ENCODE data around the gene OTUD6A. TPM values are rescaled to one million over a fixed set of nuclear protein-coding genes. Genes with fewer than 3 reads are reported as not detected.

OTUD6A gene
- total RNA-seq, 2 experiments from 2014 or later, result not detected

- H3K36me3 Mint-ChIP-seq (ENCODE audit: low read depth), result no peaks in the 10 kb centered on the region
- H3K27ac Mint-ChIP-seq, result no peak within 1 kb of the TSS
- ChIA-PET POLR2A (no interaction called here), CTCF (no interaction called here)
- DNase-seq, result no peak
- no peaks in the 10 kb centered on the region for H3K9me3 Mint-ChIP-seq (ENCODE audit: low read depth)
- no peaks in the 10 kb centered on the region for H3K4me1 Mint-ChIP-seq
- intact Hi-C loops (cut with DNase I, micrococcal nuclease), result no loop called here
- no peak for ATAC-seq
- no peak within 1 kb of the TSS for H3K4me3 Mint-ChIP-seq
- H3K27me3 Mint-ChIP-seq, result no peaks in the 10 kb centered on the region
These were observed 12.3 kb upstream of the OTUD6A start, which contains the start of gene AWAT2 for GRCh38 chrX:70049925-70050324. TSS of gene AWAT2 (minus strand) at chrX:70049938. CDS start at chrX:70049932, 6 bp downstream.

DNA sequence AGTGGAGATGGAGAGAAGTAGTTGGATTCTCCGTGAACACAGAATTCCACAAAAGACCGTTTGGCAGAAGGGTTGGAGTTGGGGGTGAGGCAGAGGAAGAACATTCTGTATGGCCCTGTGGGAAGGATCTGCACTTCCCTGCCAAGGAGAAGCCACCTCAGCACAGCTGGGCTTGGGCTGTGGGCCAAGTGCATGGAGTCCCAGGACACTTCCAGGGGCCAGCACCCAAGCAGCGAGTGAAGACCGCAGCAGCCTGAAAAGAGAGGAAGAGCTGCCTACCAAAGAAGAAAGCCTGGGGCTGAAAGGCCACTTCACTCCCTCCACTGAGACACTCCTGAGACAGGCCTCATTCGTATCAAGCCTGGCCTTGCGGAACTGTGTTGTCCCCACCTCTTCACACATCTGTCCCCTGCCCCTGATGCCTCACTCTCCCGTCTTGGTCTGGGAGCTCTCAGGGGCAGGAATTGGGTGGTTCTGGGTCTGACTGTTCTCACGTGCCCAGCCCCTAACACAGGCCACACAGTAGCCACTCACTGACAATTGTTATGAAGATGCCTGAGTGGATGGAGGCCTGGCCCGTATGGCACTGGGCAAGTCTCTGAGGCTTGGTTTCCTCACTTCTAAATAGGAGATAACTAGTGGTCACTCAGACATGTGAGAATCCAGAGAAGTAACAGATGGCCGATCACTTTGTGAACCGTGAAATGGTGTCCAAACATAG lies 9.2 kb upstream of the OTUD6A start:
- no peak for ATAC-seq
- intact Hi-C loops (cut with DNase I, micrococcal nuclease), result no loop called here

DNA sequence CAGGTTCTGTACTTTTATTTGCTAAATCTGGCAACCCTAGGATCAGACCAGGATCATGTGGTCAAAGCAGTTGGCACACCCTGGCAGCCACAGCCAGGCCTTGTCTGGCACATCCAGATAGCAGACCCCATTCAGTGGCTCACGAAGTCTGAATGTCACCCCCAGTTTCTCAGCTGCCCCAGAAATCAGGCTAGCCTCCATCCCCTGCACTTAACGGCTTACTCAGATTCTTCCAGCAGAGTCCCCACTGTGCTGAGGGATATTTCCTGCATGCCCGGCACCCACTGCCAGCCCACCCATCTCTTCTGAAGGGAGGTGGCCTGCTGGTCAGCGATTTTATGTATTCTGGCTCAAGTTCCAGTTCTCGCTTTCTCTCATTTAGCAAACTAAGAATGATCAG lies 7.9 kb upstream of the OTUD6A start:
- H3K36me3 Mint-ChIP-seq (ENCODE audit: low read depth), result no peaks in the 10 kb centered on the region
- ChIA-PET POLR2A (no interaction called here), CTCF (no interaction called here)
- ATAC-seq, result no peak
- no peaks in the 10 kb centered on the region for H3K9me3 Mint-ChIP-seq (ENCODE audit: low read depth)
- no peak overlapping the region for H3K27ac Mint-ChIP-seq
- H3K27me3 Mint-ChIP-seq, result peaks cover 3% of the 10 kb centered on the region
- intact Hi-C loops (cut with DNase I, micrococcal nuclease), result no loop called here
- no peaks in the 10 kb centered on the region for H3K4me1 Mint-ChIP-seq
- no peak for DNase-seq
- H3K4me3 Mint-ChIP-seq, result no peak overlapping the region

More for the DNA sequence above, 9.2 kb upstream of the OTUD6A start:
- Mint-ChIP-seq H3K36me3 (ENCODE audit: low read depth) (no peaks in the 10 kb centered on the region), H3K4me1 (no peaks in the 10 kb centered on the region), H3K27me3 (peaks cover 3% of the 10 kb centered on the region), H3K27ac (no peak overlapping the region), H3K4me3 (no peak overlapping the region), H3K9me3 (ENCODE audit: low read depth) (no peaks in the 10 kb centered on the region)
- DNase-seq, result no peak
- CTCF ChIA-PET, result no interaction called here
- POLR2A ChIA-PET, result no interaction called here

DNA sequence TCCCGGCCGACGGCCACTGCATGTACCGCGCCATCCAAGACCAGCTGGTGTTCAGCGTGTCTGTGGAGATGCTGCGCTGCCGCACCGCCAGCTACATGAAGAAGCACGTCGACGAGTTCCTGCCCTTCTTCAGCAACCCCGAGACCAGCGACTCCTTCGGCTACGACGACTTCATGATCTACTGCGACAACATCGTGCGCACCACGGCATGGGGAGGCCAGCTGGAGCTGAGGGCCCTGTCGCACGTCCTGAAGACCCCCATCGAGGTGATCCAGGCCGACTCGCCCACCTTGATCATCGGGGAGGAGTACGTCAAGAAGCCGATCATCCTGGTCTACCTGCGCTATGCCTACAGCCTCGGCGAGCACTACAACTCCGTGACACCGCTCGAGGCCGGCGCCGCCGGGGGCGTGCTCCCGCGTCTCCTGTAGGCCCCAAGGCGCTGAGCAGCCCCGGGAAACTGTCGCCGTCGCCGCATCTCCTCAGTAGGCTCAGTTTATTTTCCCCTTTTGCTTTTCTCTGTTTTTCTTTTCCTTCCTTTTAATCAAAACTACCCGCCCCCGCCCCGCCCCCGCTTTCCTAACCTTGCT lies 799 bp downstream of the OTUD6A start:
- ChIA-PET POLR2A (no interaction called here), CTCF (no interaction called here)
- Mint-ChIP-seq H3K9me3 (ENCODE audit: low read depth) (no peaks in the 10 kb centered on the region), H3K27me3 (no peaks in the 10 kb centered on the region), H3K36me3 (ENCODE audit: low read depth) (no peaks in the 10 kb centered on the region), H3K4me1 (no peaks in the 10 kb centered on the region), H3K4me3 (no peak overlapping the region), H3K27ac (no peak overlapping the region)
- intact Hi-C loops (cut with DNase I, micrococcal nuclease), result no loop called here
- ATAC-seq, result no peak
- DNase-seq, result no peak

GRCh38 chrX:70066646-70067045 lies 4.4 kb downstream of the OTUD6A start:
- no peaks in the 10 kb centered on the region for H3K27me3 Mint-ChIP-seq
- no peaks in the 10 kb centered on the region for H3K9me3 Mint-ChIP-seq (ENCODE audit: low read depth)
- CTCF ChIA-PET, result interaction anchor here (0.6 kb wide), 1 partner anchor 8 kb away, joined by 3 read pairs; no protein-coding TSS in a partner anchor
- DNase-seq (no peak), ATAC-seq (no peak)
- no peak overlapping the region for H3K27ac Mint-ChIP-seq
- H3K4me3 Mint-ChIP-seq, result no peak overlapping the region
- POLR2A ChIA-PET, result no interaction called here
- H3K36me3 Mint-ChIP-seq (ENCODE audit: low read depth), result no peaks in the 10 kb centered on the region
- no peaks in the 10 kb centered on the region for H3K4me1 Mint-ChIP-seq
- intact Hi-C loops (cut with DNase I, micrococcal nuclease), result no loop called here

DNA sequence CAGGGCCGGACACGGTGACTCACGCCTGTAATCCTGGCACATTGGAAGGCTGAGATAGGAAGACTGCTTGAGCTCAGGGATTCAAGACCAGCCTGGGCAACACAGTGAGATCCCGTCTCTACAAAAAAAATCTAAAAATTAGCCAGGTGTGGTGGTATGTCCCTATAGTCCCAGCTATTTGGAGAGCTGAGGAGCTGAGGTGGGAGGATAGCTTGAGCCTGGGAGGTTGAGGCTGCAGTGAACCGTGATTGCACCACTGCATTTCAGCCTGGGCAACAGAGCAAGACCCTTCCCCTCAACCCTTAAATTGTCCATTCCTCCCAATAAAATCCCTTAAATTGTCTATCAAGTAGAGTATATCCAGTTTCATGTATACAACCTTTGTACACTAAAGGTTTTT lies 17.0 kb downstream of the OTUD6A start:
- Mint-ChIP-seq H3K27me3 (peaks cover 2% of the 10 kb centered on the region), H3K4me3 (no peak overlapping the region), H3K4me1 (no peaks in the 10 kb centered on the region), H3K27ac (no peak overlapping the region), H3K9me3 (ENCODE audit: low read depth) (no peaks in the 10 kb centered on the region), H3K36me3 (ENCODE audit: low read depth) (no peaks in the 10 kb centered on the region)
- ChIA-PET CTCF (no interaction called here), POLR2A (no interaction called here)
- ATAC-seq, result no peak
- DNase-seq, result no peak
- intact Hi-C loops (cut with DNase I, micrococcal nuclease), result no loop called here

DNA sequence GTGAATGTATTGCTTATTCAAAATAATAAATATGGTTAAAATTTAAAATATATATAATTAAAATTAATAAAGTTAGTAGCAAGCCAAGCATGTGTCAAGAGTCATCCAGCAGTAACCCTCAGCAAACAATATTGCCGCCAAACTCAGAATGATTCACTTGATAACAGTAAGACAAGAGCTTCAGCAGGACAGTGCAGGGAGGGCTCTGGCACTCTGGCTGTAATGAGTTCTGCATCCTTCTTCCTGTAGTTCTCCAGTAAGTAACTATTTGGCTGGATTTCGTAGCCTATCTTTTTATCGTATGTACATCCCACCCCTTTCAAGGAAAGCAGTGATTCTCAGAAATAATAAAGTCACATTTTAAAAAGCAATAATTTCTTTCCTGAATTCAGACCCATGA lies 17.6 kb downstream of the OTUD6A start:
- Mint-ChIP-seq H3K36me3 (ENCODE audit: low read depth) (no peaks in the 10 kb centered on the region), H3K27ac (no peak overlapping the region), H3K4me3 (no peak overlapping the region), H3K27me3 (peaks cover 2% of the 10 kb centered on the region), H3K4me1 (no peaks in the 10 kb centered on the region), H3K9me3 (ENCODE audit: low read depth) (no peaks in the 10 kb centered on the region)
- intact Hi-C loops (cut with DNase I, micrococcal nuclease), result no loop called here
- ChIA-PET POLR2A (no interaction called here), CTCF (no interaction called here)
- DNase-seq (no peak), ATAC-seq (no peak)

- intact Hi-C loops (cut with DNase I, micrococcal nuclease), result no loop called here
- POLR2A ChIA-PET, result no interaction called here
- H3K27ac Mint-ChIP-seq, result no peak overlapping the region
- no peaks in the 10 kb centered on the region for H3K4me1 Mint-ChIP-seq
- ATAC-seq (no peak), DNase-seq (no peak)
- H3K9me3 Mint-ChIP-seq (ENCODE audit: low read depth), result no peaks in the 10 kb centered on the region
- no peaks in the 10 kb centered on the region for H3K36me3 Mint-ChIP-seq (ENCODE audit: low read depth)
- CTCF ChIA-PET, result interaction anchor here (1.3 kb wide), 1 partner anchor 14 kb away, joined by 4 read pairs; no protein-coding TSS in a partner anchor
- no peak overlapping the region for H3K4me3 Mint-ChIP-seq
- H3K27me3 Mint-ChIP-seq, result peaks cover 2% of the 10 kb centered on the region
These were observed 20.5 kb downstream of the OTUD6A start for GRCh38 chrX:70082723-70083122.

- Mint-ChIP-seq H3K4me3 (no peak overlapping the region), H3K4me1 (no peaks in the 10 kb centered on the region), H3K9me3 (ENCODE audit: low read depth) (no peaks in the 10 kb centered on the region), H3K27ac (no peak overlapping the region), H3K36me3 (ENCODE audit: low read depth) (no peaks in the 10 kb centered on the region), H3K27me3 (no peaks in the 10 kb centered on the region)
- no peak for DNase-seq
- ATAC-seq, result no peak
- POLR2A ChIA-PET, result no interaction called here
- CTCF ChIA-PET, result no interaction called here
- intact Hi-C loops (cut with DNase I, micrococcal nuclease), result no loop called here
These were observed 22.5 kb downstream of the OTUD6A start for GRCh38 chrX:70084592-70085240.

- Mint-ChIP-seq H3K27me3 (no peaks in the 10 kb centered on the region), H3K36me3 (ENCODE audit: low read depth) (no peaks in the 10 kb centered on the region), H3K4me3 (no peak overlapping the region), H3K27ac (no peak overlapping the region), H3K9me3 (ENCODE audit: low read depth) (no peaks in the 10 kb centered on the region), H3K4me1 (no peaks in the 10 kb centered on the region)
- no peak for DNase-seq
- ATAC-seq, result no peak
- ChIA-PET POLR2A (no interaction called here), CTCF (interaction anchor here (0.8 to 0.9 kb wide), 2 partner anchors 9 to 10 kb away, joined by 3 read pairs; no protein-coding TSS in a partner anchor)
- intact Hi-C loops (cut with DNase I, micrococcal nuclease), result loop anchor here in 1 of 2 experiments (2.0 kb wide), 1 partner anchor 549 kb away; no protein-coding TSS in a partner anchor
These were observed 25.8 kb downstream of the OTUD6A start for GRCh38 chrX:70087857-70088630.

DNA sequence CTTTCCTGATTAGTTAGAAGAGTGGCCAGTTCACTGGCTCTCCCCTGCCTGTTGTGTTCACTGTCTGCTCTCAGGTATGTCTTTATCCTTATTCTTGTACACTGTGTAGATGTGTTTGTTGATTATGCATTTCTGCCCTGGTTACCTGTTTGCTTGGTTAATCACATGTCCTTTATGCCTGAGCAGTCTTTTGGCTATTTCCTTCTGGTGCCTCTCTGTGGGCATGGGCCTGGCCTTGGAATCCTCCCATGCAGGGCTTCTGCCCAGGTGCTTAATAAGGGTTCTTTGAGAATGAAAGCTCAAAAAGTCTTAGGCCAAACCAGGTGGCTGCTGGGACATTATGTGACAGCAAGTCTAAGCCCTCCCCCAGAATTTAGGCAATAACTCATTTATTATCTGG lies 26.5 kb downstream of the OTUD6A start:
- POLR2A ChIA-PET, result no interaction called here

More for the DNA sequence above, 26.5 kb downstream of the OTUD6A start:
- Mint-ChIP-seq H3K4me3 (no peak overlapping the region), H3K9me3 (ENCODE audit: low read depth) (no peaks in the 10 kb centered on the region), H3K27ac (no peak overlapping the region), H3K4me1 (no peaks in the 10 kb centered on the region), H3K36me3 (ENCODE audit: low read depth) (no peaks in the 10 kb centered on the region), H3K27me3 (no peaks in the 10 kb centered on the region)
- CTCF ChIA-PET, result interaction anchor here (0.6 kb wide), 1 partner anchor 52 kb away, joined by 4 read pairs; no protein-coding TSS in a partner anchor
- intact Hi-C loops (cut with DNase I, micrococcal nuclease), result loop anchor here in 1 of 2 experiments (2.0 kb wide), 1 partner anchor 550 kb away; no protein-coding TSS in a partner anchor
- DNase-seq (no peak), ATAC-seq (no peak)
